ENCODE data around the gene CNTF. TPM values are rescaled to one million over a fixed set of nuclear protein-coding genes. Genes with fewer than 3 reads are reported as not detected.

Gene CNTF
- total RNA-seq, 1 donor, result 1.4 TPM

GRCh38 chr11:58654908-58655296 lies 32.4 kb downstream of the CNTF start:
- Histone ChIP-seq H3K27me3 (ENCODE audit: insufficient read depth, low read length) (no peaks in the 10 kb centered on the region), H3K9me3 (ENCODE audit: low read depth, low read length) (no peaks in the 10 kb centered on the region), H4K20me1 (ENCODE audit: insufficient read depth, low read length) (no peaks in the 10 kb centered on the region), H3K4me1 (ENCODE audit: insufficient read depth, low read length) (no peaks in the 10 kb centered on the region), H3K27ac (ENCODE audit: low read depth, low read length) (no peak overlapping the region), H3K4me3 (ENCODE audit: insufficient read depth, low read length) (no peak overlapping the region), H2AFZ (ENCODE audit: low read length) (no peak overlapping the region), H3K36me3 (ENCODE audit: insufficient read depth, low read length) (no peaks in the 10 kb centered on the region), H3K79me2 (ENCODE audit: insufficient read depth, low read length) (no peaks in the 10 kb centered on the region), H3K4me2 (ENCODE audit: insufficient read depth, low read length) (no peak overlapping the region)
- no peak for DNase-seq (ENCODE audit: insufficient read length, low spot score, missing footprints)
- no peak for TF ChIP-seq CTCF (IDR thresholded peaks at IDR 0.05; ENCODE audit: extremely low read depth, low read depth, low read length)

GRCh38 chr11:58656348-58656747 lies 33.9 kb downstream of the CNTF start:
- Histone ChIP-seq H3K79me2 (ENCODE audit: insufficient read depth, low read length) (no peaks in the 10 kb centered on the region), H2AFZ (ENCODE audit: low read length) (no peak overlapping the region), H3K36me3 (ENCODE audit: insufficient read depth, low read length) (no peaks in the 10 kb centered on the region), H3K9me3 (ENCODE audit: low read depth, low read length) (no peaks in the 10 kb centered on the region), H3K27ac (ENCODE audit: low read depth, low read length) (no peak overlapping the region), H3K4me1 (ENCODE audit: insufficient read depth, low read length) (no peaks in the 10 kb centered on the region), H3K4me2 (ENCODE audit: insufficient read depth, low read length) (no peak overlapping the region), H4K20me1 (ENCODE audit: insufficient read depth, low read length) (no peaks in the 10 kb centered on the region), H3K4me3 (ENCODE audit: insufficient read depth, low read length) (no peak overlapping the region), H3K27me3 (ENCODE audit: insufficient read depth, low read length) (no peaks in the 10 kb centered on the region)
- TF ChIP-seq CTCF (IDR thresholded peaks at IDR 0.05; ENCODE audit: extremely low read depth, low read depth, low read length), result no peak
- no peak for DNase-seq (ENCODE audit: insufficient read length, low spot score, missing footprints)

DNA sequence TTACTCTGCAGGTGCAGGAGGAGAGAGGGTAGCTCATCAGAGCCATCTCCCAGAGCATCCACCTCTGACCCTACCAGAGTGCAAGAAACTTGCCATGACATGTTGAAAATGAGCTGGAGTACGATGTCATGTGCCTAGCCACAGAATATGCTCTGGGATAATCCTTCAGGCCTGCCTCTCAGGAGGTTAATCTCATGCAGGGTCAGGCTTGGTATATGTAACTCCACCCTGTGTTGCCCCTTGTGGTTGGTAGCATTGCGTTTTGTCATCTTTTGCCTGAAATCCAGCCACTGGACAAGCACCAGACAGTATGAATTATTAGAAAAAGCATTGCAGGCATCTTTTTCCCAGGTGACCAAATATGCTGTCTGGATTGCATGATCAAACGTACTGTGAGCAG lies 36.2 kb downstream of the CNTF start:
- Histone ChIP-seq H3K4me1 (ENCODE audit: insufficient read depth, low read length) (no peaks in the 10 kb centered on the region), H3K4me3 (ENCODE audit: insufficient read depth, low read length) (no peak overlapping the region), H3K9me3 (ENCODE audit: low read depth, low read length) (no peaks in the 10 kb centered on the region), H3K79me2 (ENCODE audit: insufficient read depth, low read length) (no peaks in the 10 kb centered on the region), H3K27ac (ENCODE audit: low read depth, low read length) (no peak overlapping the region), H2AFZ (ENCODE audit: low read length) (no peak overlapping the region), H3K4me2 (ENCODE audit: insufficient read depth, low read length) (no peak overlapping the region), H3K36me3 (ENCODE audit: insufficient read depth, low read length) (no peaks in the 10 kb centered on the region), H4K20me1 (ENCODE audit: insufficient read depth, low read length) (no peaks in the 10 kb centered on the region), H3K27me3 (ENCODE audit: insufficient read depth, low read length) (peaks cover 3% of the 10 kb centered on the region)
- no peak for DNase-seq (ENCODE audit: insufficient read length, low spot score, missing footprints)
- no peak for TF ChIP-seq CTCF (IDR thresholded peaks at IDR 0.05; ENCODE audit: extremely low read depth, low read depth, low read length)

DNA sequence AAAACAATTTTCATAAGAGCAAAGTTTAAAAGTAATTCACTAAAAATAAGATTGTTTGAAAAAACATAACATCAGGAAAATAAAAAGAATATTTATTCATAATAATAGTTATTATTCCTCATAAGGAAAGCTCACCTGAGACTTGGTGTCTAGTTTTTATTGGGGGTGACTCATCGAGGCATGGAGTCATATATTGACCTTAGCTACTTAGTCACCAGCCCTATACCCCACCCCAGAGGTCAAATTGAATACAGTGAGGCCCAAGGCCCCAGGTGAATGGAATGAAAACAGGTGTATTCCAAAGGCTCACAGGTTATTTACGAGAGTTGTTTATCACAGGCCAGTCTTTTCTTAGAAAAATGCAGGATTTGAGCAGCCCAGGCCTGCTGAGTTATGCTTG lies 36.9 kb downstream of the CNTF start:
- H3K27me3 ChIP-seq (ENCODE audit: insufficient read depth, low read length), result peaks cover 3% of the 10 kb centered on the region
- no peak overlapping the region for H3K4me2 ChIP-seq (ENCODE audit: insufficient read depth, low read length)
- no peak overlapping the region for H3K4me3 ChIP-seq (ENCODE audit: insufficient read depth, low read length)
- H3K9me3 ChIP-seq (ENCODE audit: low read depth, low read length), result no peaks in the 10 kb centered on the region
- no peaks in the 10 kb centered on the region for H3K79me2 ChIP-seq (ENCODE audit: insufficient read depth, low read length)
- no peaks in the 10 kb centered on the region for H4K20me1 ChIP-seq (ENCODE audit: insufficient read depth, low read length)
- no peaks in the 10 kb centered on the region for H3K36me3 ChIP-seq (ENCODE audit: insufficient read depth, low read length)
- TF ChIP-seq CTCF (IDR thresholded peaks at IDR 0.05; ENCODE audit: extremely low read depth, low read depth, low read length), result no peak
- DNase-seq (ENCODE audit: insufficient read length, low spot score, missing footprints), result no peak
- no peak overlapping the region for H2AFZ ChIP-seq (ENCODE audit: low read length)
- no peak overlapping the region for H3K27ac ChIP-seq (ENCODE audit: low read depth, low read length)
- H3K4me1 ChIP-seq (ENCODE audit: insufficient read depth, low read length), result no peaks in the 10 kb centered on the region

All from osteoblast (primary cell).